PFSK-1 (cell line): Measurements from ENCODE around the gene AK8.

ENCODE experiments used
- FOXP2 ChIP-seq: optimal IDR thresholded peaks from 2 replicates; pipeline ENCODE3; 2011; ENCODE audit warnings: borderline replicate concordance, control low read depth, inconsistent platforms; ENCODE audit not compliant: insufficient read depth; ENCODE audit errors: extremely low read length, extremely low read depth
- POLR2AphosphoS5 ChIP-seq: IDR thresholded peaks from 2 replicates; pipeline ENCODE4 v1.6.1; 2012; ENCODE audit warnings: low read depth, mild to moderate bottlenecking, control low read depth, low read length, moderate library complexity
- SIN3A ChIP-seq: IDR thresholded peaks from 2 replicates; pipeline ENCODE4 v1.6.1; 2012; ENCODE audit warnings: mild to moderate bottlenecking, low read length, moderate library complexity, borderline replicate concordance; ENCODE audit not compliant: insufficient read depth
- TAF1 ChIP-seq: IDR thresholded peaks from 2 replicates; pipeline ENCODE4 v1.6.1; 2012; ENCODE audit warnings: low read length, control low read depth, borderline replicate concordance; ENCODE audit not compliant: insufficient read depth
- TF ChIP-seq, protein P1 (sequence below), 2 experiments: IDR thresholded peaks; 2 replicates each; pipeline versions ENCODE4 v1.6.1 to v1.8.0; 2011 to 2012; ENCODE audit warnings: low read depth in 2 of 2, low read length in 2 of 2, control low read depth in 1 of 2, inconsistent platforms in 1 of 2, mild to moderate bottlenecking in 1 of 2, moderate library complexity in 1 of 2; ENCODE audit not compliant: insufficient read depth in 1 of 2

GRCh38 chr9:132901858-132902831 lies 24.1 kb upstream of the AK8 start:
- no peak for TF ChIP-seq SIN3A
- TF ChIP-seq, protein P1, sequence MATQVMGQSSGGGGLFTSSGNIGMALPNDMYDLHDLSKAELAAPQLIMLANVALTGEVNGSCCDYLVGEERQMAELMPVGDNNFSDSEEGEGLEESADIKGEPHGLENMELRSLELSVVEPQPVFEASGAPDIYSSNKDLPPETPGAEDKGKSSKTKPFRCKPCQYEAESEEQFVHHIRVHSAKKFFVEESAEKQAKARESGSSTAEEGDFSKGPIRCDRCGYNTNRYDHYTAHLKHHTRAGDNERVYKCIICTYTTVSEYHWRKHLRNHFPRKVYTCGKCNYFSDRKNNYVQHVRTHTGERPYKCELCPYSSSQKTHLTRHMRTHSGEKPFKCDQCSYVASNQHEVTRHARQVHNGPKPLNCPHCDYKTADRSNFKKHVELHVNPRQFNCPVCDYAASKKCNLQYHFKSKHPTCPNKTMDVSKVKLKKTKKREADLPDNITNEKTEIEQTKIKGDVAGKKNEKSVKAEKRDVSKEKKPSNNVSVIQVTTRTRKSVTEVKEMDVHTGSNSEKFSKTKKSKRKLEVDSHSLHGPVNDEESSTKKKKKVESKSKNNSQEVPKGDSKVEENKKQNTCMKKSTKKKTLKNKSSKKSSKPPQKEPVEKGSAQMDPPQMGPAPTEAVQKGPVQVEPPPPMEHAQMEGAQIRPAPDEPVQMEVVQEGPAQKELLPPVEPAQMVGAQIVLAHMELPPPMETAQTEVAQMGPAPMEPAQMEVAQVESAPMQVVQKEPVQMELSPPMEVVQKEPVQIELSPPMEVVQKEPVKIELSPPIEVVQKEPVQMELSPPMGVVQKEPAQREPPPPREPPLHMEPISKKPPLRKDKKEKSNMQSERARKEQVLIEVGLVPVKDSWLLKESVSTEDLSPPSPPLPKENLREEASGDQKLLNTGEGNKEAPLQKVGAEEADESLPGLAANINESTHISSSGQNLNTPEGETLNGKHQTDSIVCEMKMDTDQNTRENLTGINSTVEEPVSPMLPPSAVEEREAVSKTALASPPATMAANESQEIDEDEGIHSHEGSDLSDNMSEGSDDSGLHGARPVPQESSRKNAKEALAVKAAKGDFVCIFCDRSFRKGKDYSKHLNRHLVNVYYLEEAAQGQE (IDR thresholded peaks at IDR 0.05; ENCODE audit: insufficient read depth in 1 of 2, low read depth in 2 of 2, low read length in 2 of 2): no peak
- no peak for TF ChIP-seq TAF1
- no peak for TF ChIP-seq POLR2AphosphoS5
- TF ChIP-seq FOXP2: no peak
